Mucosa of descending colon (tissue), 3 donors: ENCODE measurements around the gene ZNF485. TPM values are rescaled to one million over a fixed set of nuclear protein-coding genes. Genes with fewer than 3 reads are reported as not detected.

Experiments
- ATAC-seq: fragments of 200-7000 bp; cut with Tn5 transposase; one replicate; pipeline ENCODE4 v1.9.1; 2020; ENCODE audit warnings: mild to moderate bottlenecking, moderate library complexity
- DNase-seq, 3 donors: peaks; one replicate each; pipeline ENCODE4 v3.0.0-alpha.2; 2020
- H3K36me3 ChIP-seq: fragments of 200-600 bp; one replicate; pipeline ENCODE4 v1.8.0; 2021; ENCODE audit warnings: low read depth, mild to moderate bottlenecking
- H3K4me1 ChIP-seq: fragments of 200-600 bp; one replicate; pipeline ENCODE4 v1.8.0; 2021; ENCODE audit warnings: low read depth, mild to moderate bottlenecking
- H3K4me3 ChIP-seq: fragments of 200-600 bp; one replicate; pipeline ENCODE4 v1.8.0; 2021; ENCODE audit warnings: mild to moderate bottlenecking
- H3K9me3 ChIP-seq: fragments of 200-600 bp; one replicate; pipeline ENCODE4 v1.8.0; 2021; ENCODE audit warnings: mild to moderate bottlenecking
- CTCF ChIP-seq: fragments of 200-600 bp; IDR thresholded peaks from one replicate; pipeline ENCODE4 v1.8.0; 2022; ENCODE audit warnings: antibody characterized with exemption, mild to moderate bottlenecking
- intact Hi-C, 2 donors: fragments of 100-400 bp; cut with DNase I in 1 of 2; cut with micrococcal nuclease in 1 of 2; formaldehyde crosslinking; loops; one replicate each; pipeline versions ENCODE4 v1.11.0 to v1.11.1; 2022; cut with DNase I, micrococcal nuclease
- total RNA-seq, 3 donors: library from RNA; stranded (reverse); fragmentation: NEBNext Ultra II Directional in 2 of 3; extraction: Animal tissue kit (Norgen Biotek cat#: 25700) in 2 of 3; gene quantifications; one replicate each; pipeline versions ENCODE4 v1.2.1 to v1.2.4, GENCODE V29; 2021 to 2023
- donor health status: DM: no; HTN: no; CAD: no; lungs with moderate emphysema.
- donor health status: DM: no; HTN: no; CAD: no.
- donor health status: DM: no; HTN: yes; CAD: no.

ZNF485 gene
- total RNA-seq, 3 donors from 2014 or later: 2.4 to 5.8 (median 4.3) TPM

GRCh38 chr10:43610636-43611035, 4.4 kb downstream of the ZNF485 start:
- TF ChIP-seq CTCF: no peak
- H3K4me3 ChIP-seq: no peak overlapping the region
- ATAC-seq (no peak), DNase-seq (no peak)
- H3K36me3 ChIP-seq: no peaks in the 10 kb centered on the region
- peaks cover 16% of the 10 kb centered on the region for H3K9me3 ChIP-seq
- H3K4me1 ChIP-seq: peaks cover 4% of the 10 kb centered on the region
- intact Hi-C loops: no loop called here

GRCh38 chr10:43616697-43617370, 10.6 kb downstream of the ZNF485 start:
- DNase-seq (no peak), ATAC-seq (no peak)
- no peak for TF ChIP-seq CTCF
- no peaks in the 10 kb centered on the region for H3K36me3 ChIP-seq
- H3K4me3 ChIP-seq: no peak overlapping the region
- H3K4me1 ChIP-seq: no peaks in the 10 kb centered on the region
- intact Hi-C loops: no loop called here
- H3K9me3 ChIP-seq: peaks cover 54% of the 10 kb centered on the region

GRCh38 chr10:43619368-43619767, 13.1 kb downstream of the ZNF485 start:
- peaks cover 47% of the 10 kb centered on the region for H3K9me3 ChIP-seq
- no peak overlapping the region for H3K4me3 ChIP-seq
- ATAC-seq (no peak), DNase-seq (no peak)
- no peaks in the 10 kb centered on the region for H3K36me3 ChIP-seq
- TF ChIP-seq CTCF: no peak
- intact Hi-C loops: no loop called here
- no peaks in the 10 kb centered on the region for H3K4me1 ChIP-seq

- Histone ChIP-seq H3K4me1 (no peaks in the 10 kb centered on the region), H3K4me3 (no peak overlapping the region), H3K9me3 (peaks cover 24% of the 10 kb centered on the region), H3K36me3 (no peaks in the 10 kb centered on the region)
- DNase-seq (peak in 2 of 3 donors; percentile 31 to 40), ATAC-seq (peak; percentile 70)
- intact Hi-C loops: no loop called here
- no peak for TF ChIP-seq CTCF
Observed at GRCh38 chr10:43622038-43622437, 15.8 kb downstream of the ZNF485 start.

GRCh38 chr10:43623351-43623750, 17.1 kb downstream of the ZNF485 start:
- no peak for DNase-seq
- peak; percentile 35 for ATAC-seq
- Histone ChIP-seq H3K9me3 (peaks cover 14% of the 10 kb centered on the region), H3K36me3 (no peaks in the 10 kb centered on the region), H3K4me1 (no peaks in the 10 kb centered on the region), H3K4me3 (no peak overlapping the region)
- intact Hi-C loops: no loop called here
- no peak for TF ChIP-seq CTCF

- no peak for DNase-seq
- no peak for ATAC-seq
- Histone ChIP-seq H3K4me3 (no peak overlapping the region), H3K4me1 (no peaks in the 10 kb centered on the region), H3K36me3 (no peaks in the 10 kb centered on the region), H3K9me3 (no peaks in the 10 kb centered on the region)
- no peak for TF ChIP-seq CTCF
- intact Hi-C loops: no loop called here
Observed at GRCh38 chr10:43627942-43628341, 21.7 kb downstream of the ZNF485 start.
